Lung microvascular endothelial cell (primary cell): ENCODE measurements around the gene MAN1C1. TPM values are rescaled to one million over a fixed set of nuclear protein-coding genes. Genes with fewer than 3 reads are reported as not detected.

Experiments
- total RNA-seq: library from RNA; depleted of rRNA; stranded (reverse); fragments of >200 nt; gene quantifications from 2 replicates; pipeline ENCODE4 v1.2.1, GENCODE V29; 2014

MAN1C1 gene
- total RNA-seq, 1 donor from 2014 or later, result 0.79 TPM

Other genes starting within 250 kb of the MAN1C1 start
- gene RHCE, start 196.0 kb upstream of the MAN1C1 start, total RNA-seq, result 0.60 and 1.3 TPM in 2 replicates
- 15.9 and 21.8 TPM in 2 replicates for gene MACO1, start 185.9 kb upstream of the MAN1C1 start, total RNA-seq
- 12.9 and 13.1 TPM in 2 replicates for gene LDLRAP1, start 73.2 kb upstream of the MAN1C1 start, total RNA-seq
- gene SELENON, start 183.4 kb downstream of the MAN1C1 start, total RNA-seq, result 21.8 and 27.8 TPM in 2 replicates
- 21.6 and 30.6 TPM in 2 replicates for gene MTFR1L, start 203.2 kb downstream of the MAN1C1 start, total RNA-seq
- gene AUNIP, start 242.7 kb downstream of the MAN1C1 start, total RNA-seq, result 0.60 and 2.0 TPM in 2 replicates